SK-N-SH (cell line): ENCODE data around the gene FGFBP2. TPM values are rescaled to one million over a fixed set of nuclear protein-coding genes. Genes with fewer than 3 reads are reported as not detected.

ENCODE experiments used
- CTCF ChIA-PET: fragments of 300-600, 350-600 bp; formaldehyde crosslinking; extraction: SDS; loops from one replicate; lab custom pipeline; 2021; lab: Yijun Ruan, JAX
- POLR2A ChIA-PET: fragments of 350-600 bp; sonication (Branson Sonifier 250); formaldehyde crosslinking; extraction: SDS; loops from one replicate; lab custom pipeline; 2020; ENCODE audit warnings: antibody characterized with exemption, inconsistent platforms; lab: Yijun Ruan, JAX
- DNase-seq: peaks from one replicate; pipeline ENCODE4 v3.0.0; 2012
- H2AFZ ChIP-seq: fragments of 200-600 bp; sonication (generic); 2 replicates; pipeline ENCODE4 v1.8.1; 2016; ENCODE audit warnings: antibody characterized with exemption, mild to moderate bottlenecking, low read depth
- H3F3A ChIP-seq: fragments of 200-600 bp; sonication (generic); replicated peaks from 2 replicates; pipeline ENCODE3; 2016; ENCODE audit warnings: antibody characterized with exemption, mild to moderate bottlenecking; ENCODE audit not compliant: insufficient read depth
- H3K27ac ChIP-seq, 2 experiments: fragments of 200-500 bp in 1 of 2; fragments of 200-600 bp in 1 of 2; sonication (Bioruptor generic) in 1 of 2; sonication (generic), shearing (Covaris generic) in 1 of 2; 2 replicates each; pipeline versions ENCODE4 v1.5.1 to v1.6.1; 2014 to 2016; ENCODE audit warnings: low read depth in 2 of 2, inconsistent platforms in 1 of 2, low read length in 1 of 2, mild to moderate bottlenecking in 1 of 2, mixed read lengths in 1 of 2
- H3K27me3 ChIP-seq: fragments of 200-600 bp; sonication (generic), shearing (Covaris generic); 2 replicates; pipeline ENCODE4 v1.6.1; 2016; ENCODE audit warnings: mixed run types; ENCODE audit not compliant: insufficient read depth
- H3K36me3 ChIP-seq, 2 experiments: fragments of 200-500 bp in 1 of 2; fragments of 200-600 bp in 1 of 2; sonication (Bioruptor generic) in 1 of 2; sonication (generic) in 1 of 2; replicated peaks in 1 of 2; 2 replicates each; pipeline versions ENCODE3 to v1.5.1; 2014 to 2016; ENCODE audit warnings: low read length in 1 of 2, mild to moderate bottlenecking in 1 of 2; ENCODE audit not compliant: insufficient read depth in 2 of 2, control insufficient read depth in 1 of 2
- H3K4me1 ChIP-seq, 2 experiments: fragments of 200-500 bp in 1 of 2; fragments of 200-600 bp in 1 of 2; sonication (Bioruptor generic) in 1 of 2; sonication (generic), shearing (Covaris generic) in 1 of 2; 2 replicates each; pipeline versions ENCODE4 v1.5.1 to v1.6.1; 2014 to 2016; ENCODE audit warnings: low read depth in 1 of 2, low read length in 1 of 2, mixed run types in 1 of 2; ENCODE audit not compliant: insufficient read depth in 2 of 2, control insufficient read depth in 1 of 2
- H3K4me2 ChIP-seq: fragments of 200-600 bp; sonication (generic), shearing (Covaris generic); 2 replicates; pipeline ENCODE4 v1.6.1; 2017; ENCODE audit warnings: mixed run types
- H3K4me3 ChIP-seq, 2 experiments: fragments of 200-500 bp in 1 of 2; fragments of 200-600 bp in 1 of 2; sonication (Bioruptor generic) in 1 of 2; sonication (generic), shearing (Covaris generic) in 1 of 2; 2 replicates each; pipeline versions ENCODE4 v1.5.1 to v1.8.1; 2014 to 2016; ENCODE audit warnings: low read depth in 2 of 2, inconsistent platforms in 1 of 2, low read length in 1 of 2, mild to moderate bottlenecking in 1 of 2, mixed read lengths in 1 of 2, moderate library complexity in 1 of 2
- H3K79me2 ChIP-seq: fragments of 200-600 bp; sonication (generic); 2 replicates; pipeline ENCODE4 v1.8.1; 2017; ENCODE audit warnings: mild to moderate bottlenecking; ENCODE audit not compliant: insufficient read depth
- H3K9ac ChIP-seq: fragments of 200-600 bp; sonication (generic); 2 replicates; pipeline ENCODE4 v1.6.1; 2017; ENCODE audit warnings: mixed run types
- H3K9me2 ChIP-seq: fragments of 200-600 bp; sonication (generic); 2 replicates; pipeline ENCODE4 v1.6.1; 2017; ENCODE audit warnings: mixed run types
- H3K9me3 ChIP-seq: fragments of 200-600 bp; sonication (generic); 2 replicates; pipeline ENCODE4 v1.6.1; 2017; ENCODE audit warnings: mixed run types, mild to moderate bottlenecking, moderate library complexity
- H4K20me1 ChIP-seq: fragments of 200-600 bp; sonication (generic); 2 replicates; pipeline ENCODE4 v1.6.1; 2017; ENCODE audit warnings: mild to moderate bottlenecking, mixed run types; ENCODE audit not compliant: insufficient read depth
- CHD2 ChIP-seq: fragments of 150-350 bp; IDR thresholded peaks from 2 replicates; pipeline ENCODE4 v1.6.1; 2018; ENCODE audit warnings: low read length; ENCODE audit not compliant: partially characterized antibody
- EZH2phosphoT487 ChIP-seq: fragments of 200-600 bp; sonication (generic); IDR thresholded peaks from 2 replicates; pipeline ENCODE4 v1.6.1; 2017; ENCODE audit warnings: low read depth, mixed run types, mild to moderate bottlenecking, antibody characterized with exemption, moderate library complexity, borderline replicate concordance
- FOSL2 ChIP-seq: IDR thresholded peaks from 2 replicates; pipeline ENCODE4 v1.4.0; 2012; ENCODE audit warnings: low read depth, mild to moderate bottlenecking, moderate library complexity, borderline replicate concordance
- GABPA ChIP-seq: IDR thresholded peaks from 2 replicates; pipeline ENCODE4 v1.4.0; 2012; ENCODE audit warnings: low read depth, mild to moderate bottlenecking
- GATA2 ChIP-seq: sonication (generic); formaldehyde crosslinking; IDR thresholded peaks from 2 replicates; pipeline ENCODE4 v1.5.0; 2020; ENCODE audit warnings: mild to moderate bottlenecking, missing genetic modification reagents
- MEF2A ChIP-seq: IDR thresholded peaks from 2 replicates; pipeline ENCODE4 v1.4.0; 2012; ENCODE audit warnings: low read depth, borderline replicate concordance
- MXI1 ChIP-seq: IDR thresholded peaks from 2 replicates; pipeline ENCODE4 v1.6.1; 2012; ENCODE audit warnings: mild to moderate bottlenecking, low read depth, low read length, improper control_type of control experiment
- POLR2AphosphoS5 ChIP-seq: IDR thresholded peaks from 2 replicates; pipeline ENCODE4 v1.6.1; 2012; ENCODE audit warnings: low read depth, low read length
- RCOR1 ChIP-seq: fragments of 150-350 bp; IDR thresholded peaks from 2 replicates; pipeline ENCODE4 v1.6.1; 2017; ENCODE audit warnings: antibody characterized with exemption, low read length
- REST ChIP-seq: IDR thresholded peaks from 2 replicates; pipeline ENCODE4 v1.6.1; 2012; ENCODE audit warnings: mild to moderate bottlenecking, low read depth, low read length, moderate library complexity
- RFX5 ChIP-seq: IDR thresholded peaks from 2 replicates; pipeline ENCODE4 v1.6.1; 2012; ENCODE audit warnings: mild to moderate bottlenecking, improper control_type of control experiment, low read length
- YY1 ChIP-seq: IDR thresholded peaks from 2 replicates; pipeline ENCODE4 v1.4.0; 2012; ENCODE audit warnings: low read depth, mild to moderate bottlenecking
- ZBTB33 ChIP-seq: IDR thresholded peaks from 2 replicates; pipeline ENCODE4 v1.4.0; 2012; ENCODE audit warnings: low read depth, borderline replicate concordance
- WGBS: methylation state at CpG from one replicate; pipeline ENCODE4 v1.1.6; 2017; ENCODE audit warnings: low lambda C conversion rate; 5-methylcytosine and 5-hydroxymethylcytosine counted together
- polyA plus RNA-seq, 3 experiments: library from polyadenylated mRNA; depleted of rRNA; stranded (reverse); fragments of >200 nt; gene quantifications; 2 replicates each; pipeline ENCODE4 v1.2.3, GENCODE V29; 2012

The FGFBP2 gene
- polyA plus RNA-seq, 1 of the 3 experiments (the other 2 are of a cell fraction), result 0.62 TPM

GRCh38 chr4:15971068-15971801 lies 8.3 kb upstream of the FGFBP2 start:
- Histone ChIP-seq H3K79me2 (no peaks in the 10 kb centered on the region), H2AFZ (no peak overlapping the region), H3K9me3 (no peaks in the 10 kb centered on the region)
- no peak for TF ChIP-seq CHD2
- no peak for TF ChIP-seq EZH2phosphoT487
- TF ChIP-seq RCOR1, result no peak
- no peak for TF ChIP-seq FOSL2
- no peak for TF ChIP-seq POLR2AphosphoS5
- no peak for TF ChIP-seq MEF2A
- TF ChIP-seq, all 33 proteins: peak for 0
- DNase-seq, result no peak
- H3K27ac ChIP-seq, result no peak overlapping the region
- peaks cover 6% of the 10 kb centered on the region; the same call in 1 of the 2 replicates for H3K27me3 ChIP-seq
- 54% methylated on average over 7 of the region's 9 CpGs for WGBS
- H3K4me3 ChIP-seq, result no peak overlapping the region
- H3K36me3 ChIP-seq, result no peaks in the 10 kb centered on the region
- H3K4me2 ChIP-seq, result no peak overlapping the region
- POLR2A ChIA-PET, result no interaction called here
- CTCF ChIA-PET, result interaction anchor here (1.1 to 2.8 kb wide), 3 partner anchors 15 to 176 kb away, joined by 3 to 8 read pairs (median 3); no protein-coding TSS in a partner anchor
- no peaks in the 10 kb centered on the region for H3K9me2 ChIP-seq
- no peak overlapping the region for H3K9ac ChIP-seq
- H3F3A ChIP-seq, result no peaks in the 10 kb centered on the region
- H4K20me1 ChIP-seq, result no peaks in the 10 kb centered on the region
- no peaks in the 10 kb centered on the region for H3K4me1 ChIP-seq

GRCh38 chr4:15968551-15969300 lies 5.8 kb upstream of the FGFBP2 start:
- Histone ChIP-seq H3K4me2 (no peak overlapping the region), H3F3A (no peaks in the 10 kb centered on the region), H3K79me2 (no peaks in the 10 kb centered on the region), H3K9me2 (no peaks in the 10 kb centered on the region), H4K20me1 (no peaks in the 10 kb centered on the region), H2AFZ (no peak overlapping the region), H3K27me3 (peaks cover under 1% of the 10 kb centered on the region; the same call in 1 of the 2 replicates), H3K4me3 (no peak overlapping the region), H3K9me3 (no peaks in the 10 kb centered on the region), H3K36me3 (no peaks in the 10 kb centered on the region), H3K9ac (no peak overlapping the region), H3K4me1 (no peaks in the 10 kb centered on the region), H3K27ac (no peak overlapping the region)
- CTCF ChIA-PET, result interaction anchor here (1.2 to 1.3 kb wide), 2 partner anchors 33 to 163 kb away, joined by 4 read pairs; no protein-coding TSS in a partner anchor
- no peak for DNase-seq
- WGBS, result 58% methylated on average over 11 of the region's 11 CpGs
- POLR2A ChIA-PET, result no interaction called here
- no peak for TF ChIP-seq RFX5
- TF ChIP-seq CHD2, result no peak
- no peak for TF ChIP-seq MXI1
- TF ChIP-seq REST, result no peak
- no peak for TF ChIP-seq GATA2
- TF ChIP-seq FOSL2, result no peak
- TF ChIP-seq GABPA, result no peak
- no peak for TF ChIP-seq YY1
- no peak for TF ChIP-seq ZBTB33
